ENCODE measurements around the gene C2CD3. TPM values are rescaled to one million over a fixed set of nuclear protein-coding genes. Genes with fewer than 3 reads are reported as not detected.

C2CD3 gene
- total RNA-seq, 1 experiment from 2014 or later: 31.3 TPM

GRCh38 chr11:74179234-74180052 lies 8.6 kb upstream of the C2CD3 start:
- Histone ChIP-seq H3K27me3 (no peaks in the 10 kb centered on the region), H3K36me3 (peaks cover 3% of the 10 kb centered on the region; the same call in 1 of the 2 replicates), H3K9me3 (replicated peaks) (no peaks in the 10 kb centered on the region), H3K4me1 (no peaks in the 10 kb centered on the region), H3K27ac (no peak overlapping the region), H3K4me3 (no peak overlapping the region)
- DNase-seq: no peak

GRCh38 chr11:74175920-74176319 lies 5.1 kb upstream of the C2CD3 start:
- H3K9me3 ChIP-seq (replicated peaks): no peaks in the 10 kb centered on the region
- H3K4me3 ChIP-seq: no peak overlapping the region
- H3K36me3 ChIP-seq: peaks cover 3% of the 10 kb centered on the region; the same call in 1 of the 2 replicates
- DNase-seq: no peak
- H3K27ac ChIP-seq: no peak overlapping the region
- no peaks in the 10 kb centered on the region for H3K27me3 ChIP-seq
- no peaks in the 10 kb centered on the region for H3K4me1 ChIP-seq

GRCh38 chr11:74171997-74172396 lies 1.2 kb upstream of the C2CD3 start:
- Histone ChIP-seq H3K36me3 (peaks cover 13% of the 10 kb centered on the region), H3K27ac (peak overlapping the region; percentile 48), H3K4me3 (peak overlapping the region; percentile 77), H3K9me3 (replicated peaks) (no peaks in the 10 kb centered on the region), H3K4me1 (peaks cover 6% of the 10 kb centered on the region; the same call in 1 of the 2 replicates), H3K27me3 (no peaks in the 10 kb centered on the region)
- DNase-seq: peak in 1 of 2 experiments; percentile 11

GRCh38 chr11:74171630-74171968 lies 797 bp upstream of the C2CD3 start:
- no peak for DNase-seq
- H3K27me3 ChIP-seq: no peaks in the 10 kb centered on the region
- peak overlapping the region; percentile 77 for H3K4me3 ChIP-seq
- H3K27ac ChIP-seq: peak overlapping the region; percentile 48
- H3K4me1 ChIP-seq: peaks cover 6% of the 10 kb centered on the region; the same call in 1 of the 2 replicates
- H3K9me3 ChIP-seq (replicated peaks): no peaks in the 10 kb centered on the region
- H3K36me3 ChIP-seq: peaks cover 17% of the 10 kb centered on the region

DNA sequence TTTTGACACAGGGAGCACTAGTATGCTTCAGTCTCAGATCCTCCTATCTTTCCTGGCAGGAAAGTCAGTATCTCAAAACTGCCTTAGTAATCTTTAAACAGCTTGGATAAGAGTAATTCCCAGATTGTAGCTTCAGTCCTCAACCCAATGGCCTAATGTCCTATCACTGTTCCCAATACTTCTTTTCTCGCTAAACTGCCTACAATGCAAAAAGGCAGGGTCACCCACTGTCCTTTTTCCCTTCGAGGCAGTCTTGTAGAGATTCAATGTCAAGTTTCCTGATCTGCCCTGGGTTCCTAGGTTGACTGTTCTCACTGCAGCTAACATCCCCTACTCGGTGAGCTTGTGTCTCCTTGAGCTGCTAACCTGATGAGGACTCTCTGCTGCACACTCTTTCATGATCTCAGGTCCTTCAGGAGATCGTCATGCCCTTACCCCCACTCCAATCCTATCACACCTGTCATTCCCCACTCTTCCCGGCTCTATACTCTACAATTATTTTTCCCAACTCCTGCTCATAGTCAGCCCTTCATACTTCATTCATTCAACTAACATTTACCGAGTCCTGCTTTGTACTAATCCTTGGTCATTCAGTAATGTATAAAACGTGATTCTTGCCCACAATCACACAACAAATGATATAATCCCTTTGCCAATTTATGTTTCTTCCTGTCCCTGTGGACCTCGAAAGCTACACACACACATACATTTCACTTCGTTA lies 904 bp downstream of the C2CD3 start:
- Histone ChIP-seq H3K27ac (peak overlapping the region; percentile 50), H3K9me3 (replicated peaks) (no peaks in the 10 kb centered on the region), H3K27me3 (no peaks in the 10 kb centered on the region), H3K36me3 (peaks cover 30% of the 10 kb centered on the region), H3K4me1 (peaks cover 6% of the 10 kb centered on the region; the same call in 1 of the 2 replicates), H3K4me3 (peak overlapping the region; percentile 77)
- peak in 1 of 2 experiments; percentile 18 for DNase-seq

- DNase-seq: no peak
- Histone ChIP-seq H3K4me1 (peaks cover 6% of the 10 kb centered on the region; the same call in 1 of the 2 replicates), H3K9me3 (replicated peaks) (no peaks in the 10 kb centered on the region), H3K27ac (no peak overlapping the region), H3K36me3 (peaks cover 41% of the 10 kb centered on the region), H3K27me3 (no peaks in the 10 kb centered on the region), H3K4me3 (peak overlapping the region; percentile 77)
Measured at GRCh38 chr11:74168838-74169237, 2.0 kb downstream of the C2CD3 start.

DNA sequence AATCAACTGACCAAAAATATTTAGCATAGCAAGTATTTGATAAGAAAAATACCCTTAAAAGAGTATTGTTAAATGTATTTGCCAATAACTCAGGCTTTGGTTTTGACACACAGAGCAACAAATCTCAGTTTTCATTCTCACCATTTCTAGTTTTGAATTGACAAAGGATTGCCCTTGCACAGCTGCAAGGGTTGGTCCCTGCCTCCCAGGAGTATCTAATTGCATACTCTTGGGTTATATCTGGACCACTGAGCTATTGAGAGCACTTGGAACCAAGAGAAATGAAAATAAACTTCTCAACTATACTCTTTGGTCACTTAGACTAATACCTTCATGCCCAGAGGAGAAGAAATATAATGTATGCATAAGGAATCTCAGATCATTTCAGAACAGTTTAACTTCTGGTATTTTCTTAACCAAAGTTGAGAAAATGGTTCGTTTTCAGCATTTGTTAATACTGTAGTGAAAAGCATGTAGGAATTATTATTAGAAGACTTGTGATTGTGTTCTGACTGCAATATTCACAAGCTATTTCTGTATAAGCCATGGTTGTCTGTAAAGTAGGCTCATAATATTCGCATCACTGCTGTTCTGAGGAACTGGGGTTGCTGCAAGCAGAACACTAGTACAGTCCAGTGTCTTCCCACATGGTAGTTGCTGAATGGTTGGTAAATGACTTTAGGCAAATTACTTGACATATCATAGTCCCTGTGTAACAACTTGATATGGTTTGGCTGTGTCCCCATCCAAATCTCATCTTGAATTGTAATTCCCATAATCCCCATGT lies 7.9 kb downstream of the C2CD3 start:
- Histone ChIP-seq H3K4me1 (peaks cover 15% of the 10 kb centered on the region), H3K36me3 (peaks cover 81% of the 10 kb centered on the region), H3K27me3 (no peaks in the 10 kb centered on the region), H3K4me3 (no peak overlapping the region), H3K9me3 (replicated peaks) (no peaks in the 10 kb centered on the region), H3K27ac (peak overlapping the region; percentile 53)
- DNase-seq: peak; percentile 49 to 76

GRCh38 chr11:74159642-74160041 lies 11.2 kb downstream of the C2CD3 start:
- Histone ChIP-seq H3K4me1 (peaks cover 29% of the 10 kb centered on the region), H3K9me3 (replicated peaks) (no peaks in the 10 kb centered on the region), H3K27me3 (no peaks in the 10 kb centered on the region), H3K27ac (no peak overlapping the region), H3K4me3 (no peak overlapping the region), H3K36me3 (peaks cover 53% of the 10 kb centered on the region)
- no peak for DNase-seq

DNA sequence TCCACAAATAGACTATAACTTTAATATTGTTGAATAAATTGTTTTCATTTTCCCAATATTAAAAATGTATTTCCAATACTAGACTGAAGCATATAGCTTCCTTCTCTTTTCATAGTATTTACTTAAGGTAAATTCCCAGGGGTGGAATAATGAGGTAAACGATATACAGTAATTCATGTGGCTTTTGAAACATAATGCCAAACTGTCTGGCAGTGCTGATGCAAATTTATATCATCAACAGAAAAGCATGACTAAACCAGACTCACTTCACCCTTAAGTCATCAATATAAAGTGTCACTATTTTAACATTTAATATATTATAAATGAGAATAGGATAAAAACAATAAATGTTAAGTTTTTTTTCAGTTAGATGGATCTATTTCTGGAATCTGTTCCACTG lies 13.6 kb downstream of the C2CD3 start:
- no peak overlapping the region; the same call in 1 of the 2 replicates for H3K27ac ChIP-seq
- H3K27me3 ChIP-seq: no peaks in the 10 kb centered on the region
- no peaks in the 10 kb centered on the region for H3K9me3 ChIP-seq (replicated peaks)
- no peak overlapping the region for H3K4me3 ChIP-seq
- no peak for DNase-seq
- peaks cover 14% of the 10 kb centered on the region; the same call in 1 of the 2 replicates for H3K4me1 ChIP-seq
- peaks cover 46% of the 10 kb centered on the region for H3K36me3 ChIP-seq

DNA sequence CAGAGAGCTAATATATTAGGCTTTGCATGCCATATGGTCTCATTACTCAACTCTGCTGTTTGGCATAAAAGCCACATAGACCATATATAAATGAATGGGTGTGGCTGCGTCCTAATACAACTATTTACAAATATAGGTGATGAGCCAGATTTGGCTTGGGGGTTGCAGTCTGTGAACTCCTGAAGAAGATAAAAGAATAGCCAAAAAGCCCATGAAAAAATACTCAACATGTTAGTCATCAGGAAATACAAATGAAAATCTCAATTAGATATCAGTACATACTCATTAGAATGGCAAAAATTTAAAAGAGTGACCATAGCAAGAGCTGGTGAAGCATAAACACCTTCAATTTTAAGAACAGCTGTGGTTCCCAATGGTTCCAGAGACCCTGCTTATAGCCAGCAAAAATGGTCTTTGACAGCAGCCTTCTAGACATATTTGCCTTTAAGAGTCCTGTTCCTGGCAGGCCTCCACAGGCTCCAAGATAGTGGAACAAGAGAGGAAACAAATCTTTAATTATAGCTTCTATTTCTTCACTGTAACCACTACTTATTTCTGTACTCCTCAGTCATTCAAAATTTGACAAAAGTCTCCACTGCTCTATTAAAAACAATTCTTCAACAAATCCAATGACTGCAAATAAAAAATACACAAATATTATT lies 16.1 kb downstream of the C2CD3 start:
- no peak overlapping the region; the same call in 1 of the 2 replicates for H3K27ac ChIP-seq
- H3K36me3 ChIP-seq: peaks cover 36% of the 10 kb centered on the region
- no peaks in the 10 kb centered on the region for H3K27me3 ChIP-seq
- DNase-seq: no peak
- H3K9me3 ChIP-seq (replicated peaks): no peaks in the 10 kb centered on the region
- no peak overlapping the region for H3K4me3 ChIP-seq
- H3K4me1 ChIP-seq: peaks cover 14% of the 10 kb centered on the region; the same call in 1 of the 2 replicates

DNA sequence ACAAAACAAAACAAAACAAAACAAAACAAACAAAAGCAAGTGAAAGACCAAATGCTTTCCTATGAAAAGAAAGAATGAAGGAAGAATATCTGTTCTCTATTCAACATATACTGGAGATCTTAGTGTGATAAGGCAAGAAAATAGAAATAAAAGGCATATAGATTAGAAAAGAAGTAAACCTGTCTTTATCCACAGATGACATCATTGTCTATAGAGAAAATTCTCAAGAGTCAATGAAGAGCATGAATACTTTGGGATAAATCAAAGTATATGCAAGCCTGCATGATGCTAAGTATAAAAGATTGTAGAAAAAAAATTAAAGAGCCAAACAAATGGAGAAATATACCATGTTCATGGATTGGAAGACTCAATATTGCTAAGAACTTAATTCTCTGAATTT lies 17.6 kb downstream of the C2CD3 start:
- Histone ChIP-seq H3K9me3 (replicated peaks) (no peaks in the 10 kb centered on the region), H3K4me3 (no peak overlapping the region), H3K36me3 (peaks cover 30% of the 10 kb centered on the region), H3K4me1 (peaks cover 14% of the 10 kb centered on the region; the same call in 1 of the 2 replicates), H3K27ac (no peak overlapping the region), H3K27me3 (no peaks in the 10 kb centered on the region)
- no peak for DNase-seq

- Histone ChIP-seq H3K4me1 (no peaks in the 10 kb centered on the region; the same call in 1 of the 2 replicates), H3K36me3 (peaks cover 33% of the 10 kb centered on the region), H3K4me3 (no peak overlapping the region), H3K9me3 (replicated peaks) (no peaks in the 10 kb centered on the region), H3K27me3 (no peaks in the 10 kb centered on the region), H3K27ac (no peak overlapping the region)
- DNase-seq: peak; percentile 39 to 50
Measured at GRCh38 chr11:74147199-74147929, 23.4 kb downstream of the C2CD3 start.

- no peak for DNase-seq
- H3K4me3 ChIP-seq: no peak overlapping the region
- H3K27ac ChIP-seq: no peak overlapping the region
- no peaks in the 10 kb centered on the region for H3K27me3 ChIP-seq
- H3K4me1 ChIP-seq: peaks cover 16% of the 10 kb centered on the region
- peaks cover 19% of the 10 kb centered on the region for H3K36me3 ChIP-seq
- H3K9me3 ChIP-seq (replicated peaks): no peaks in the 10 kb centered on the region
Measured at GRCh38 chr11:74144592-74144991, 26.2 kb downstream of the C2CD3 start.
